Parathyroid adenoma (tissue), 2 donors: ENCODE results near the gene SUPT3H.

Experiments
- H2AFZ ChIP-seq: fragments of 300-600 bp; sonication (generic); one replicate; pipeline ENCODE4 v1.7.0; 2017; ENCODE audit warnings: antibody characterized with exemption, mild to moderate bottlenecking
- H3K27ac ChIP-seq: fragments of 300-600 bp; sonication (generic); one replicate; pipeline ENCODE4 v1.7.0; 2017
- H3K27me3 ChIP-seq: fragments of 300-600 bp; sonication (generic); one replicate; pipeline ENCODE4 v1.7.0; 2017; ENCODE audit warnings: low read length; ENCODE audit not compliant: control insufficient read depth, insufficient read depth
- H3K36me3 ChIP-seq: fragments of 300-600 bp; sonication (generic); one replicate; pipeline ENCODE4 v1.7.0; 2017; ENCODE audit warnings: low read length; ENCODE audit not compliant: control insufficient read depth, insufficient read depth
- H3K4me1 ChIP-seq: fragments of 300-600 bp; sonication (generic); one replicate; pipeline ENCODE4 v1.7.0; 2017; ENCODE audit warnings: control low read depth
- H3K4me2 ChIP-seq: fragments of 300-600 bp; sonication (generic); one replicate; pipeline ENCODE4 v1.7.0; 2017; ENCODE audit warnings: low read length
- H3K4me3 ChIP-seq: fragments of 300-600 bp; sonication (generic); one replicate; pipeline ENCODE4 v1.7.0; 2017; ENCODE audit warnings: low read depth, low read length
- H3K79me2 ChIP-seq: fragments of 300-600 bp; sonication (generic); one replicate; pipeline ENCODE4 v1.7.0; 2017; ENCODE audit warnings: control low read depth
- H3K9ac ChIP-seq: fragments of 300-600 bp; sonication (generic); one replicate; pipeline ENCODE4 v1.7.0; 2017; ENCODE audit warnings: mild to moderate bottlenecking
- H3K9me3 ChIP-seq: fragments of 300-600 bp; sonication (generic); one replicate; pipeline ENCODE4 v1.7.0; 2017; ENCODE audit warnings: low read length; ENCODE audit not compliant: control insufficient read depth
- CTCF ChIP-seq: fragments of 300-600 bp; sonication (generic); IDR thresholded peaks from one replicate; pipeline ENCODE4 v1.7.0; 2017; ENCODE audit warnings: antibody characterized with exemption, mild to moderate bottlenecking
- donor health status: primary hyperparathyroidism.

The SUPT3H gene

GRCh38 chr6:45138765-45139164 lies 239.0 kb downstream of the SUPT3H start:
- H3K4me3 ChIP-seq, result no peak overlapping the region
- H3K27ac ChIP-seq, result no peak overlapping the region
- H3K36me3 ChIP-seq, result no peaks in the 10 kb centered on the region
- no peaks in the 10 kb centered on the region for H3K79me2 ChIP-seq
- H3K4me2 ChIP-seq, result no peak overlapping the region
- H3K9me3 ChIP-seq, result no peaks in the 10 kb centered on the region
- no peak overlapping the region for H2AFZ ChIP-seq
- no peak for TF ChIP-seq CTCF
- H3K4me1 ChIP-seq, result no peaks in the 10 kb centered on the region
- no peaks in the 10 kb centered on the region for H3K27me3 ChIP-seq
- no peak overlapping the region for H3K9ac ChIP-seq

- no peak overlapping the region for H3K4me2 ChIP-seq
- no peak overlapping the region for H3K4me3 ChIP-seq
- H2AFZ ChIP-seq, result no peak overlapping the region
- H3K9ac ChIP-seq, result no peak overlapping the region
- H3K9me3 ChIP-seq, result no peaks in the 10 kb centered on the region
- H3K27ac ChIP-seq, result no peak overlapping the region
- no peak for TF ChIP-seq CTCF
- no peaks in the 10 kb centered on the region for H3K4me1 ChIP-seq
- H3K36me3 ChIP-seq, result no peaks in the 10 kb centered on the region
- H3K79me2 ChIP-seq, result no peaks in the 10 kb centered on the region
- no peaks in the 10 kb centered on the region for H3K27me3 ChIP-seq
Observed at GRCh38 chr6:45136495-45136894, 241.2 kb downstream of the SUPT3H start.

GRCh38 chr6:45132658-45133294 lies 245.0 kb downstream of the SUPT3H start:
- no peaks in the 10 kb centered on the region for H3K36me3 ChIP-seq
- H2AFZ ChIP-seq, result no peak overlapping the region
- no peaks in the 10 kb centered on the region for H3K9me3 ChIP-seq
- H3K9ac ChIP-seq, result no peak overlapping the region
- no peaks in the 10 kb centered on the region for H3K27me3 ChIP-seq
- no peak overlapping the region for H3K4me3 ChIP-seq
- no peak overlapping the region for H3K27ac ChIP-seq
- no peak for TF ChIP-seq CTCF
- H3K4me1 ChIP-seq, result no peaks in the 10 kb centered on the region
- no peaks in the 10 kb centered on the region for H3K79me2 ChIP-seq
- no peak overlapping the region for H3K4me2 ChIP-seq

- no peak overlapping the region for H3K4me3 ChIP-seq
- H3K79me2 ChIP-seq, result no peaks in the 10 kb centered on the region
- no peaks in the 10 kb centered on the region for H3K4me1 ChIP-seq
- TF ChIP-seq CTCF, result no peak
- H3K27ac ChIP-seq, result no peak overlapping the region
- H3K9me3 ChIP-seq, result no peaks in the 10 kb centered on the region
- H3K9ac ChIP-seq, result no peak overlapping the region
- H3K4me2 ChIP-seq, result no peak overlapping the region
- no peaks in the 10 kb centered on the region for H3K27me3 ChIP-seq
- H2AFZ ChIP-seq, result no peak overlapping the region
- H3K36me3 ChIP-seq, result no peaks in the 10 kb centered on the region
Observed at GRCh38 chr6:45132059-45132458, 245.7 kb downstream of the SUPT3H start.

- Histone ChIP-seq H3K27ac (no peak overlapping the region), H3K9me3 (no peaks in the 10 kb centered on the region), H2AFZ (no peak overlapping the region), H3K4me1 (no peaks in the 10 kb centered on the region), H3K9ac (no peak overlapping the region), H3K4me3 (no peak overlapping the region), H3K36me3 (no peaks in the 10 kb centered on the region), H3K4me2 (no peak overlapping the region), H3K27me3 (no peaks in the 10 kb centered on the region), H3K79me2 (no peaks in the 10 kb centered on the region)
- TF ChIP-seq CTCF, result no peak
Observed at GRCh38 chr6:45129051-45129450, 248.7 kb downstream of the SUPT3H start.
